ENCODE results near the gene MINDY4. TPM values are rescaled to one million over a fixed set of nuclear protein-coding genes. Genes with fewer than 3 reads are reported as not detected.
"Not testable (repeated sequence)": the region's sequence is repeated elsewhere in the genome, so short reads cannot be mapped to it uniquely, and the experiment has no call there.

Gene MINDY4
- total RNA-seq, 1 donor from 2014 or later: 1.2 TPM

- intact Hi-C loops (cut with micrococcal nuclease): no loop called here
- Mint-ChIP-seq H3K4me1 (peaks cover 23% of the 10 kb centered on the region), H3K4me3 (no peak overlapping the region), H3K27me3 (no peaks in the 10 kb centered on the region), H3K27ac (no peak overlapping the region), H3K9me3 (no peaks in the 10 kb centered on the region), H3K36me3 (ENCODE audit: low read depth) (no peaks in the 10 kb centered on the region)
- DNase-seq: no peak
Observed at GRCh38 chr7:30795161-30795948, 24.1 kb downstream of the MINDY4 start.

GRCh38 chr7:30796105-30796869 is 25.1 kb downstream of the MINDY4 start:
- no peak for DNase-seq
- Mint-ChIP-seq H3K9me3 (no peaks in the 10 kb centered on the region), H3K27me3 (no peaks in the 10 kb centered on the region), H3K4me1 (peaks cover 23% of the 10 kb centered on the region), H3K36me3 (ENCODE audit: low read depth) (no peaks in the 10 kb centered on the region), H3K27ac (peak overlapping the region; percentile 52), H3K4me3 (no peak overlapping the region)
- intact Hi-C loops (cut with micrococcal nuclease): no loop called here

GRCh38 chr7:30797176-30798040 is 26.2 kb downstream of the MINDY4 start:
- no peaks in the 10 kb centered on the region for H3K9me3 Mint-ChIP-seq
- H3K4me1 Mint-ChIP-seq: peaks cover 23% of the 10 kb centered on the region
- peak overlapping the region; percentile 2 for H3K27ac Mint-ChIP-seq
- no peaks in the 10 kb centered on the region for H3K27me3 Mint-ChIP-seq
- H3K36me3 Mint-ChIP-seq (ENCODE audit: low read depth): no peaks in the 10 kb centered on the region
- peak; percentile 48 for DNase-seq
- no peak overlapping the region for H3K4me3 Mint-ChIP-seq
- intact Hi-C loops (cut with micrococcal nuclease): no loop called here

GRCh38 chr7:30799206-30799975 is 28.2 kb downstream of the MINDY4 start:
- Mint-ChIP-seq H3K27ac (no peak overlapping the region), H3K36me3 (ENCODE audit: low read depth) (no peaks in the 10 kb centered on the region), H3K4me1 (peaks cover 23% of the 10 kb centered on the region), H3K27me3 (no peaks in the 10 kb centered on the region), H3K9me3 (no peaks in the 10 kb centered on the region), H3K4me3 (no peak overlapping the region)
- intact Hi-C loops (cut with micrococcal nuclease): no loop called here
- DNase-seq: peak; percentile 53

GRCh38 chr7:30799976-30800661 is 28.9 kb downstream of the MINDY4 start:
- intact Hi-C loops (cut with micrococcal nuclease): loop anchor here (2.0 to 5.0 kb wide), 3 partner anchors 139 to 687 kb away; no protein-coding TSS in a partner anchor
- Mint-ChIP-seq H3K27me3 (no peaks in the 10 kb centered on the region), H3K9me3 (no peaks in the 10 kb centered on the region), H3K27ac (no peak overlapping the region), H3K4me1 (peaks cover 23% of the 10 kb centered on the region), H3K4me3 (no peak overlapping the region), H3K36me3 (ENCODE audit: low read depth) (no peaks in the 10 kb centered on the region)
- DNase-seq: no peak

GRCh38 chr7:30800785-30801252 is 29.6 kb downstream of the MINDY4 start:
- no peaks in the 10 kb centered on the region for H3K27me3 Mint-ChIP-seq
- peak; percentile 82 for DNase-seq
- H3K36me3 Mint-ChIP-seq (ENCODE audit: low read depth): no peaks in the 10 kb centered on the region
- no peak overlapping the region for H3K4me3 Mint-ChIP-seq
- peaks cover 18% of the 10 kb centered on the region for H3K4me1 Mint-ChIP-seq
- intact Hi-C loops (cut with micrococcal nuclease): loop anchor here (2.0 to 5.0 kb wide), 3 partner anchors 138 to 686 kb away; no protein-coding TSS in a partner anchor
- no peak overlapping the region for H3K27ac Mint-ChIP-seq
- no peaks in the 10 kb centered on the region for H3K9me3 Mint-ChIP-seq

GRCh38 chr7:30802812-30803211 is 31.6 kb downstream of the MINDY4 start:
- no peaks in the 10 kb centered on the region for H3K9me3 Mint-ChIP-seq
- DNase-seq: peak; percentile 40
- H3K27ac Mint-ChIP-seq: no peak overlapping the region
- H3K27me3 Mint-ChIP-seq: no peaks in the 10 kb centered on the region
- intact Hi-C loops (cut with micrococcal nuclease): loop anchor here (5.0 kb wide), 1 partner anchor 684 kb away; no protein-coding TSS in a partner anchor
- no peaks in the 10 kb centered on the region for H3K4me1 Mint-ChIP-seq
- no peak overlapping the region for H3K4me3 Mint-ChIP-seq
- no peaks in the 10 kb centered on the region for H3K36me3 Mint-ChIP-seq (ENCODE audit: low read depth)

GRCh38 chr7:30804078-30804661 is 33.0 kb downstream of the MINDY4 start:
- no peak overlapping the region for H3K27ac Mint-ChIP-seq
- H3K9me3 Mint-ChIP-seq: no peaks in the 10 kb centered on the region
- no peak overlapping the region for H3K4me3 Mint-ChIP-seq
- intact Hi-C loops (cut with micrococcal nuclease): loop anchor here (5.0 kb wide), 1 partner anchor 683 kb away; no protein-coding TSS in a partner anchor
- no peaks in the 10 kb centered on the region for H3K36me3 Mint-ChIP-seq (ENCODE audit: low read depth)
- no peak for DNase-seq
- H3K27me3 Mint-ChIP-seq: no peaks in the 10 kb centered on the region
- no peaks in the 10 kb centered on the region for H3K4me1 Mint-ChIP-seq

GRCh38 chr7:30805081-30805691 is 34.0 kb downstream of the MINDY4 start:
- H3K27me3 Mint-ChIP-seq: no peaks in the 10 kb centered on the region
- H3K4me1 Mint-ChIP-seq: no peaks in the 10 kb centered on the region
- H3K36me3 Mint-ChIP-seq (ENCODE audit: low read depth): no peaks in the 10 kb centered on the region
- peak; percentile 32 for DNase-seq
- no peaks in the 10 kb centered on the region for H3K9me3 Mint-ChIP-seq
- no peak overlapping the region for H3K4me3 Mint-ChIP-seq
- no peak overlapping the region for H3K27ac Mint-ChIP-seq
- intact Hi-C loops (cut with micrococcal nuclease): no loop called here

GRCh38 chr7:30805931-30806330 is 34.7 kb downstream of the MINDY4 start:
- no peaks in the 10 kb centered on the region for H3K9me3 Mint-ChIP-seq
- no peaks in the 10 kb centered on the region for H3K36me3 Mint-ChIP-seq (ENCODE audit: low read depth)
- no peak overlapping the region for H3K27ac Mint-ChIP-seq
- intact Hi-C loops (cut with micrococcal nuclease): no loop called here
- H3K4me1 Mint-ChIP-seq: no peaks in the 10 kb centered on the region
- no peak for DNase-seq
- no peaks in the 10 kb centered on the region for H3K27me3 Mint-ChIP-seq
- H3K4me3 Mint-ChIP-seq: no peak overlapping the region

GRCh38 chr7:30807477-30807876 is 36.3 kb downstream of the MINDY4 start:
- H3K27me3 Mint-ChIP-seq; H3K27ac Mint-ChIP-seq; H3K36me3 Mint-ChIP-seq (ENCODE audit: low read depth); H3K4me3 Mint-ChIP-seq; H3K9me3 Mint-ChIP-seq; H3K4me1 Mint-ChIP-seq; intact Hi-C loops (cut with micrococcal nuclease); DNase-seq: not testable (repeated sequence)

GRCh38 chr7:30807941-30808340 is 36.7 kb downstream of the MINDY4 start:
- H3K4me1 Mint-ChIP-seq; H3K36me3 Mint-ChIP-seq (ENCODE audit: low read depth); H3K27ac Mint-ChIP-seq; H3K4me3 Mint-ChIP-seq; H3K27me3 Mint-ChIP-seq; H3K9me3 Mint-ChIP-seq; intact Hi-C loops (cut with micrococcal nuclease): not testable (repeated sequence)
- peak; percentile 46 for DNase-seq

All from activated CD4-positive, alpha-beta T cell treated with anti-CD3 and anti-CD28 coated beads, Interleukin-2, amount 10 ng/mL, durations not matched to agents 24 days and 14 days (primary cell).